K562 (cell line): ENCODE measurements around the gene CTSV. TPM values are rescaled to one million over a fixed set of nuclear protein-coding genes. Genes with fewer than 3 reads are reported as not detected.

Experiments
- ATF1 ChIP-seq, 2 experiments: fragments of 450-650 bp in 1 of 2; IDR thresholded peaks; 2 replicates each; pipeline ENCODE4 v1.6.1; 2016; ENCODE audit warnings: missing compliant biosample characterization in 1 of 2, missing genetic modification characterization in 1 of 2
- CHD2 ChIP-seq: IDR thresholded peaks from 2 replicates; pipeline ENCODE4 v1.6.1; 2011; ENCODE audit warnings: low read depth, low read length
- GTF2B ChIP-seq: IDR thresholded peaks from 2 replicates; pipeline ENCODE4 v1.6.1; 2011; ENCODE audit not compliant: insufficient read length; ENCODE audit errors: extremely low read depth
- HMBOX1 ChIP-seq: sonication (generic); IDR thresholded peaks from 2 replicates; pipeline ENCODE4 v1.6.1; 2016
- HMG20A ChIP-seq: fragments of 450-650 bp; formaldehyde crosslinking; conservative IDR thresholded peaks from 2 replicates; pipeline ENCODE4 v1.4.0; 2020; ENCODE audit warnings: mild to moderate bottlenecking, mixed read lengths
- IFI16 ChIP-seq: fragments of 250-450 bp; sonication (Bioruptor Pico); IDR thresholded peaks from 2 replicates; pipeline ENCODE4 v2.1.2; 2022; ENCODE audit warnings: mild to moderate bottlenecking, inconsistent platforms
- NEUROD1 ChIP-seq: fragments of 150-350 bp; IDR thresholded peaks from 2 replicates; pipeline ENCODE4 v1.6.1; 2014; ENCODE audit warnings: borderline replicate concordance, low read length, low read depth; ENCODE audit not compliant: partially characterized antibody
- NR4A1 ChIP-seq, 2 experiments: fragments of 250-450 bp in 1 of 2; fragments of 450-650 bp in 1 of 2; sonication (Bioruptor Pico) in 1 of 2; IDR thresholded peaks; 2 replicates each; pipeline versions ENCODE4 v1.4.0 to v1.6.1; 2016 to 2020; ENCODE audit warnings: mild to moderate bottlenecking in 2 of 2, missing compliant biosample characterization in 1 of 2, missing genetic modification characterization in 1 of 2, moderate library complexity in 1 of 2
- PHTF2 ChIP-seq: fragments of 250-450 bp; sonication (Bioruptor Pico); IDR thresholded peaks from 2 replicates; pipeline ENCODE4 v1.5.0; 2021; ENCODE audit warnings: mild to moderate bottlenecking
- PML ChIP-seq: IDR thresholded peaks from 2 replicates; pipeline ENCODE4 v1.6.1; 2012; ENCODE audit warnings: low read length, inconsistent platforms
- PTBP1 ChIP-seq: fragments of 200-400 bp; formaldehyde crosslinking; IDR thresholded peaks from 2 replicates; pipeline ENCODE4 v1.6.1; 2017; ENCODE audit warnings: low read depth, low read length
- RFX5 ChIP-seq: IDR thresholded peaks from 2 replicates; pipeline ENCODE4 v1.6.1; 2011; ENCODE audit warnings: low read depth, mild to moderate bottlenecking, improper control_type of control experiment, low read length
- SRSF9 ChIP-seq: fragments of 200-400 bp; formaldehyde crosslinking; IDR thresholded peaks from 2 replicates; pipeline ENCODE4 v1.6.1; 2017; ENCODE audit warnings: low read depth, low read length, borderline replicate concordance
- TCF3 ChIP-seq: sonication (generic); formaldehyde crosslinking; IDR thresholded peaks from 2 replicates; pipeline ENCODE4 v1.4.0; 2020; ENCODE audit warnings: mild to moderate bottlenecking, missing genetic modification reagents
- YBX1 ChIP-seq: fragments of 450-650 bp; IDR thresholded peaks from 2 replicates; pipeline ENCODE4 v1.7.1; 2016; ENCODE audit warnings: mild to moderate bottlenecking
- ZBTB33 ChIP-seq: sonication (generic); formaldehyde crosslinking; IDR thresholded peaks from 2 replicates; pipeline ENCODE4 v1.8.1; 2023; ENCODE audit warnings: mild to moderate bottlenecking, missing genetic modification reagents
- ZBTB8A ChIP-seq: fragments of 450-650 bp; IDR thresholded peaks from 2 replicates; pipeline ENCODE4 v1.6.1; 2018; ENCODE audit warnings: mild to moderate bottlenecking, moderate library complexity; ENCODE audit not compliant: partially characterized antibody
- ZNF766 ChIP-seq: fragments of 200-800 bp; sonication (Bioruptor generic); conservative IDR thresholded peaks from 2 replicates; pipeline ENCODE4 v1.6.1; 2016; ENCODE audit warnings: missing genetic modification characterization, missing compliant biosample characterization
- polyA plus RNA-seq, 8 experiments: library from polyadenylated mRNA; depleted of rRNA in 4 of 8; stranded (reverse) in 5 of 8; unstranded in 3 of 8; fragments of >200 nt; fragmentation: Nextera tagmentation in 2 of 8; fragmentation: Illumina TruSeq in 1 of 8; extraction: Ambion mirVana in 2 of 8; extraction: Trizol in 1 of 8; gene quantifications; 2 replicates each; pipeline versions ENCODE4 v1.2.1 to v1.2.3, GENCODE V29; 2011 to 2014; ENCODE audit warnings: inconsistent platforms in 1 of 8, missing spikeins in 1 of 8
- total RNA-seq, 7 experiments: library from RNA; depleted of rRNA in 6 of 7; stranded (reverse); fragments of >200 nt in 6 of 7; fragmentation: Illumina TruSeq in 2 of 7; extraction: Trizol in 2 of 7; gene quantifications; 2 replicates each; pipeline versions ENCODE4 v1.2.1 to v1.2.3, GENCODE V29; 2011 to 2021; ENCODE audit warnings: low replicate concordance in 1 of 7
- TF ChIP-seq, protein P1 (sequence below): fragments of 250-450 bp; sonication (Bioruptor Pico); IDR thresholded peaks from 2 replicates; pipeline ENCODE4 v1.8.0; 2022; ENCODE audit warnings: inconsistent platforms
- TF ChIP-seq, protein P2 (sequence below): IDR thresholded peaks from 2 replicates; pipeline ENCODE4 v1.6.1; 2016; ENCODE audit warnings: missing genetic modification characterization, missing compliant biosample characterization

CTSV gene
- total and polyA plus RNA-seq, 9 of the 15 experiments (the other 6 are each of a cell fraction or from before 2014, with no cell fraction given), result 0.06 to 0.39 (median 0.16) TPM; not detected in 3

GRCh38 chr9:97038611-97039513 lies at the start of gene CTSV (continued):
- TF ChIP-seq HMG20A (CRISPR knock-in tag) (no peak), PML (no peak), SRSF9 (no peak), ZNF766 (CRISPR knock-in tag) (no peak), ZBTB33 (CRISPR knock-in tag) (no peak), ATF1 (CRISPR knock-in tag; IDR thresholded peaks at IDR 0.05) (no peak), ATF1 (tag; IDR thresholded peaks at IDR 0.05) (peak; percentile 79), PHTF2 (no peak), IFI16 (CRISPR knock-in tag) (no peak), NR4A1 (CRISPR knock-in tag; IDR thresholded peaks at IDR 0.05) (no peak), NR4A1 (tag; IDR thresholded peaks at IDR 0.05) (no peak), TCF3 (CRISPR knock-in tag) (no peak), ZBTB8A (no peak), NEUROD1 (peak; percentile 40), CHD2 (peak; percentile 50; the same call in 1 of the 2 replicates), YBX1 (no peak), GTF2B (no peak), PTBP1 (no peak), RFX5 (no peak), HMBOX1 (peak; percentile 20; the same call in 1 of the 2 replicates)
- TF ChIP-seq, protein P1, sequence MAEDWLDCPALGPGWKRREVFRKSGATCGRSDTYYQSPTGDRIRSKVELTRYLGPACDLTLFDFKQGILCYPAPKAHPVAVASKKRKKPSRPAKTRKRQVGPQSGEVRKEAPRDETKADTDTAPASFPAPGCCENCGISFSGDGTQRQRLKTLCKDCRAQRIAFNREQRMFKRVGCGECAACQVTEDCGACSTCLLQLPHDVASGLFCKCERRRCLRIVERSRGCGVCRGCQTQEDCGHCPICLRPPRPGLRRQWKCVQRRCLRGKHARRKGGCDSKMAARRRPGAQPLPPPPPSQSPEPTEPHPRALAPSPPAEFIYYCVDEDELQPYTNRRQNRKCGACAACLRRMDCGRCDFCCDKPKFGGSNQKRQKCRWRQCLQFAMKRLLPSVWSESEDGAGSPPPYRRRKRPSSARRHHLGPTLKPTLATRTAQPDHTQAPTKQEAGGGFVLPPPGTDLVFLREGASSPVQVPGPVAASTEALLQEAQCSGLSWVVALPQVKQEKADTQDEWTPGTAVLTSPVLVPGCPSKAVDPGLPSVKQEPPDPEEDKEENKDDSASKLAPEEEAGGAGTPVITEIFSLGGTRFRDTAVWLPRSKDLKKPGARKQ (CRISPR knock-in tag), result no peak
- TF ChIP-seq, protein P2, sequence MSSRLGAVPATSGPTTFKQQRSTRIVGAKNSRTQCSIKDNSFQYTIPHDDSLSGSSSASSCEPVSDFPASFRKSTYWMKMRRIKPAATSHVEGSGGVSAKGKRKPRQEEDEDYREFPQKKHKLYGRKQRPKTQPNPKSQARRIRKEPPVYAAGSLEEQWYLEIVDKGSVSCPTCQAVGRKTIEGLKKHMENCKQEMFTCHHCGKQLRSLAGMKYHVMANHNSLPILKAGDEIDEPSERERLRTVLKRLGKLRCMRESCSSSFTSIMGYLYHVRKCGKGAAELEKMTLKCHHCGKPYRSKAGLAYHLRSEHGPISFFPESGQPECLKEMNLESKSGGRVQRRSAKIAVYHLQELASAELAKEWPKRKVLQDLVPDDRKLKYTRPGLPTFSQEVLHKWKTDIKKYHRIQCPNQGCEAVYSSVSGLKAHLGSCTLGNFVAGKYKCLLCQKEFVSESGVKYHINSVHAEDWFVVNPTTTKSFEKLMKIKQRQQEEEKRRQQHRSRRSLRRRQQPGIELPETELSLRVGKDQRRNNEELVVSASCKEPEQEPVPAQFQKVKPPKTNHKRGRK (tag), result no peak
